Left ventricle myocardium inferior (tissue), 1 donor: ENCODE results near the gene CFAP46. TPM values are rescaled to one million over a fixed set of nuclear protein-coding genes. Genes with fewer than 3 reads are reported as not detected.

Experiments
- DNase-seq: peaks from one replicate; pipeline ENCODE4 v3.0.0-alpha.2; 2020
- H3K27ac ChIP-seq: fragments of 200-600 bp; replicated peaks from 2 replicates; pipeline ENCODE4 v1.8.0; 2021
- H3K27me3 ChIP-seq: fragments of 200-600 bp; 2 replicates; pipeline ENCODE4 v1.8.0; 2021; ENCODE audit warnings: low read depth
- H3K36me3 ChIP-seq: fragments of 200-600 bp; 2 replicates; pipeline ENCODE4 v1.8.0; 2021
- H3K4me1 ChIP-seq: fragments of 200-600 bp; 2 replicates; pipeline ENCODE4 v1.8.0; 2021
- H3K4me3 ChIP-seq: fragments of 200-600 bp; 2 replicates; pipeline ENCODE4 v1.8.0; 2021; ENCODE audit warnings: mild to moderate bottlenecking, moderate library complexity
- H3K9me3 ChIP-seq: fragments of 200-600 bp; replicated peaks from 2 replicates; pipeline ENCODE4 v1.8.0; 2021
- CTCF ChIP-seq: fragments of 200-600 bp; IDR thresholded peaks from 2 replicates; pipeline ENCODE4 v1.8.0; 2021; ENCODE audit warnings: antibody characterized with exemption, mild to moderate bottlenecking, borderline replicate concordance
- intact Hi-C: fragments of 100-400 bp; cut with micrococcal nuclease; formaldehyde crosslinking; loops from one replicate; pipeline ENCODE4 v1.11.0; 2022
- total RNA-seq: library from RNA; stranded (reverse); fragmentation: NEBNext Ultra II Directional; extraction: Animal tissue kit (Norgen Biotek cat#: 25700); gene quantifications from one replicate; pipeline ENCODE4 v1.2.1, GENCODE V29; 2021
- donor health status: DM: no; HTN: yes; CAD: no; lungs with severe emphysema.

Gene CFAP46
- total RNA-seq, 1 donor from 2014 or later: 0.99 TPM

- no peak overlapping the region for H3K4me3 ChIP-seq
- intact Hi-C loops: no loop called here
- H3K9me3 ChIP-seq: no peaks in the 10 kb centered on the region
- H3K4me1 ChIP-seq: no peaks in the 10 kb centered on the region
- H3K27ac ChIP-seq: no peak overlapping the region
- no peak for DNase-seq
- no peaks in the 10 kb centered on the region for H3K36me3 ChIP-seq
- H3K27me3 ChIP-seq: peaks cover 33% of the 10 kb centered on the region
- no peak for TF ChIP-seq CTCF
Observed at GRCh38 chr10:132884041-132884440, 58.3 kb downstream of the CFAP46 start.

- TF ChIP-seq CTCF: no peak
- H3K36me3 ChIP-seq: no peaks in the 10 kb centered on the region
- H3K9me3 ChIP-seq: no peaks in the 10 kb centered on the region
- H3K4me1 ChIP-seq: no peaks in the 10 kb centered on the region
- DNase-seq: no peak
- no peak overlapping the region for H3K27ac ChIP-seq
- H3K27me3 ChIP-seq: peaks cover 35% of the 10 kb centered on the region
- no peak overlapping the region for H3K4me3 ChIP-seq
- intact Hi-C loops: no loop called here
Observed at GRCh38 chr10:132883391-132883881, 58.9 kb downstream of the CFAP46 start.

GRCh38 chr10:132882069-132882951 is 60.1 kb downstream of the CFAP46 start:
- no peak for DNase-seq
- no peaks in the 10 kb centered on the region for H3K9me3 ChIP-seq
- TF ChIP-seq CTCF: no peak
- intact Hi-C loops: no loop called here
- H3K27me3 ChIP-seq: peaks cover 46% of the 10 kb centered on the region
- no peak overlapping the region for H3K27ac ChIP-seq
- no peaks in the 10 kb centered on the region for H3K36me3 ChIP-seq
- H3K4me1 ChIP-seq: no peaks in the 10 kb centered on the region
- no peak overlapping the region for H3K4me3 ChIP-seq

- H3K9me3 ChIP-seq: no peaks in the 10 kb centered on the region
- DNase-seq: no peak
- TF ChIP-seq CTCF: no peak
- H3K27me3 ChIP-seq: peaks cover 50% of the 10 kb centered on the region
- H3K4me3 ChIP-seq: no peak overlapping the region
- H3K27ac ChIP-seq: no peak overlapping the region
- intact Hi-C loops: no loop called here
- H3K4me1 ChIP-seq: no peaks in the 10 kb centered on the region
- no peaks in the 10 kb centered on the region for H3K36me3 ChIP-seq
Observed at GRCh38 chr10:132881186-132881920, 61.0 kb downstream of the CFAP46 start.

GRCh38 chr10:132880128-132880981 is 62.0 kb downstream of the CFAP46 start:
- H3K27ac ChIP-seq: no peak overlapping the region
- peaks cover 4% of the 10 kb centered on the region for H3K9me3 ChIP-seq
- peaks cover 60% of the 10 kb centered on the region for H3K27me3 ChIP-seq
- intact Hi-C loops: no loop called here
- no peaks in the 10 kb centered on the region for H3K36me3 ChIP-seq
- H3K4me3 ChIP-seq: no peak overlapping the region
- H3K4me1 ChIP-seq: no peaks in the 10 kb centered on the region
- no peak for DNase-seq
- no peak for TF ChIP-seq CTCF
